Gastrocnemius medialis (tissue), 4 donors: ENCODE data around the gene CHD1L. TPM values are rescaled to one million over a fixed set of nuclear protein-coding genes. Genes with fewer than 3 reads are reported as not detected.

Experiments
- total RNA-seq, 4 donors: library from RNA; depleted of rRNA; stranded (reverse); fragments of >200 nt; gene quantifications; one replicate each; pipeline versions ENCODE4 v1.1.0 to v1.2.3, GENCODE V29; 2016

CHD1L gene
- total RNA-seq, 4 donors from 2014 or later: 9.0 to 10.3 (median 9.6) TPM

Other genes with a start within 250 kb of the CHD1L start
- gene PRKAB2, start 70.2 kb upstream of the CHD1L start, total RNA-seq: 100 to 1,000 TPM in 1 of 4 donors, 10 to 100 TPM in 3; 65.2 to 107 (median 80.2) TPM
- gene FMO5, start 17.3 kb upstream of the CHD1L start, total RNA-seq: 1 to 10 TPM in 2 of 4 donors, under 1 TPM in 2; 0.72 to 1.7 (median 1.2) TPM